Upper lobe of left lung (tissue), 6 donors: Measurements from ENCODE around the gene CUL9. TPM values are rescaled to one million over a fixed set of nuclear protein-coding genes. Genes with fewer than 3 reads are reported as not detected.

Source experiments
- ATAC-seq, 2 donors: fragments of 200-7000 bp; cut with Tn5 transposase; one replicate each; pipeline ENCODE4 v1.9.1; 2022; ENCODE audit warnings: mild to moderate bottlenecking in 2 of 2, moderate library complexity in 2 of 2; ENCODE audit not compliant: low FRiP score in 2 of 2
- DNase-seq, 2 donors: peaks; one replicate each; pipeline ENCODE4 v3.0.0-alpha.2; 2019 to 2020
- H3K27ac ChIP-seq, 4 donors: fragments of 200-600 bp; sonication (generic); one replicate each; pipeline ENCODE4 v1.5.1; 2016 to 2019
- H3K27me3 ChIP-seq, 4 donors: fragments of 200-600 bp; sonication (generic); one replicate each; pipeline ENCODE4 v1.5.1; 2017 to 2019
- H3K36me3 ChIP-seq, 4 donors: fragments of 200-600 bp; sonication (generic); one replicate each; pipeline ENCODE4 v1.5.1; 2016 to 2019
- H3K4me1 ChIP-seq, 4 donors: fragments of 200-600 bp; sonication (generic); one replicate each; pipeline ENCODE4 v1.5.1; 2018 to 2019
- H3K4me3 ChIP-seq, 4 donors: fragments of 200-600 bp; sonication (generic); one replicate each; pipeline ENCODE4 v1.5.1; 2017 to 2019; ENCODE audit warnings: mild to moderate bottlenecking in 2 of 4, moderate library complexity in 1 of 4
- H3K9me3 ChIP-seq, 4 donors: fragments of 200-600 bp; sonication (generic); one replicate each; pipeline ENCODE4 v1.5.1; 2018 to 2019
- EP300 ChIP-seq, 4 donors: sonication (generic); formaldehyde crosslinking; IDR thresholded peaks; one replicate each; pipeline ENCODE4 v1.5.1; 2017; ENCODE audit warnings: antibody characterized with exemption in 4 of 4, control low read depth in 2 of 4
- POLR2A ChIP-seq, 4 donors: fragments of 450-650 bp; IDR thresholded peaks; one replicate each; pipeline ENCODE4 v1.5.1; 2016 to 2017; ENCODE audit warnings: antibody characterized with exemption in 4 of 4, mild to moderate bottlenecking in 2 of 4
- POLR2AphosphoS5 ChIP-seq, 2 donors: sonication (generic); formaldehyde crosslinking; IDR thresholded peaks; one replicate each; pipeline ENCODE4 v1.5.1; 2017; ENCODE audit warnings: antibody characterized with exemption in 2 of 2
- WGBS, 2 donors: methylation state at CpG; one replicate each; pipeline ENCODE4 v1.1.5; 2017 to 2018; 5-methylcytosine and 5-hydroxymethylcytosine counted together
- total RNA-seq, 6 donors: library from RNA; depleted of rRNA in 4 of 6; stranded (reverse); fragments of >200 nt in 4 of 6; gene quantifications; one replicate each; pipeline versions ENCODE4 v1.1.0 to v1.2.1, GENCODE V29; 2016 to 2021
- TF ChIP-seq, protein P1 (sequence below), 6 experiments: fragments of 450-650 bp in 4 of 6; fragments of 200-600 bp in 2 of 6; sonication (generic) in 2 of 6; IDR thresholded peaks; one replicate each; pipeline ENCODE4 v1.5.1; 2016 to 2019; ENCODE audit warnings: antibody characterized with exemption in 6 of 6
- donor health status: DM: no; HTN: no; CAD: no; lungs with moderate emphysema.
- donor health status: DM: no; HTN: yes; CAD: no; lungs with severe emphysema.

Gene CUL9
- total RNA-seq, 6 donors from 2014 or later, result 26.9 to 105 (median 47.5) TPM

- peak overlapping the region in 1 of 4 donors; percentile 6 for H3K4me3 ChIP-seq
- no peaks in the 10 kb centered on the region for H3K27me3 ChIP-seq
- H3K36me3 ChIP-seq, result peaks cover 0 to 17% (median 6%) of the 10 kb centered on the region in 4 donors
- peaks cover 7 to 10% (median 8%) of the 10 kb centered on the region in 4 donors for H3K4me1 ChIP-seq
- ATAC-seq, result peak; percentile 94 to 97
- DNase-seq, result peak; percentile 84 to 96
- H3K27ac ChIP-seq, result peak overlapping the region in 2 of 4 donors; percentile 18 to 46
- H3K9me3 ChIP-seq, result no peaks in the 10 kb centered on the region
- 19 to 22% methylated on average over 19 to 24 of the region's 25 CpGs for WGBS, 2 donors
- TF ChIP-seq POLR2AphosphoS5 (IDR thresholded peaks at IDR 0.05) (no peak), EP300 (IDR thresholded peaks at IDR 0.05) (no peak), POLR2A (IDR thresholded peaks at IDR 0.05) (no peak)
- TF ChIP-seq, protein P1, sequence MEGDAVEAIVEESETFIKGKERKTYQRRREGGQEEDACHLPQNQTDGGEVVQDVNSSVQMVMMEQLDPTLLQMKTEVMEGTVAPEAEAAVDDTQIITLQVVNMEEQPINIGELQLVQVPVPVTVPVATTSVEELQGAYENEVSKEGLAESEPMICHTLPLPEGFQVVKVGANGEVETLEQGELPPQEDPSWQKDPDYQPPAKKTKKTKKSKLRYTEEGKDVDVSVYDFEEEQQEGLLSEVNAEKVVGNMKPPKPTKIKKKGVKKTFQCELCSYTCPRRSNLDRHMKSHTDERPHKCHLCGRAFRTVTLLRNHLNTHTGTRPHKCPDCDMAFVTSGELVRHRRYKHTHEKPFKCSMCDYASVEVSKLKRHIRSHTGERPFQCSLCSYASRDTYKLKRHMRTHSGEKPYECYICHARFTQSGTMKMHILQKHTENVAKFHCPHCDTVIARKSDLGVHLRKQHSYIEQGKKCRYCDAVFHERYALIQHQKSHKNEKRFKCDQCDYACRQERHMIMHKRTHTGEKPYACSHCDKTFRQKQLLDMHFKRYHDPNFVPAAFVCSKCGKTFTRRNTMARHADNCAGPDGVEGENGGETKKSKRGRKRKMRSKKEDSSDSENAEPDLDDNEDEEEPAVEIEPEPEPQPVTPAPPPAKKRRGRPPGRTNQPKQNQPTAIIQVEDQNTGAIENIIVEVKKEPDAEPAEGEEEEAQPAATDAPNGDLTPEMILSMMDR (IDR thresholded peaks at IDR 0.05), result peak; percentile 82 to 97 (median 95)
These were observed 38.5 kb upstream of the CUL9 start for GRCh38 chr6:43143235-43144128.

GRCh38 chr6:43144879-43145278, 37.1 kb upstream of the CUL9 start:
- no peak for ATAC-seq
- H3K27me3 ChIP-seq, result no peaks in the 10 kb centered on the region
- WGBS, 2 donors, result 79 to 82% methylated on average over 6 of the region's 6 CpGs

DNA sequence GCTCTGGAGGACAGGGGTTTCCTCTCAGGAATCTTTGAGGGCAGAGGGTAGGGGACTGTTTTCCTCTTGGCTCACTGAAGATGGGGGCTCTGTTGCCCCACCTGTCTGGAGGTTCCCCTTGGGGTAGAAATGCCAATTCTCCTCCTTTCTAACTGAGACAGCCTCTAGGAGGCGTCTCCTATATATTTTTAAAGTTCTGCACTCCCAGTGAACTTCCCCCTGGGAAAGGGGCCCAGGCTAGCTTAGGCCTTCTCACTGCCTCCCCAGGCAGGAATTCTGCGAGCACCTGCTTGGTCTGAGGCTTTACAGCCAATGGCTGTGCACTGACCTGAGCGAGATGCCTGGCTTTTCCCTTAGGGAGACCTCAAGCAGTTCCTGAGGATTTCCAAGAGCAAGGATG, 35.7 kb upstream of the CUL9 start:
- DNase-seq (no peak), ATAC-seq (no peak)
- Histone ChIP-seq H3K36me3 (peaks cover 0 to 13% (median 6%) of the 10 kb centered on the region in 4 donors), H3K4me3 (no peak overlapping the region), H3K4me1 (peaks cover 7 to 10% (median 8%) of the 10 kb centered on the region in 4 donors), H3K27me3 (no peaks in the 10 kb centered on the region), H3K9me3 (no peaks in the 10 kb centered on the region), H3K27ac (no peak overlapping the region)
- WGBS, 2 donors, result 93 to 95% methylated on average over 3 of the region's 3 CpGs
- TF ChIP-seq EP300 (IDR thresholded peaks at IDR 0.05) (no peak), POLR2A (IDR thresholded peaks at IDR 0.05) (no peak), POLR2AphosphoS5 (IDR thresholded peaks at IDR 0.05) (no peak)
- TF ChIP-seq, protein P1 (IDR thresholded peaks at IDR 0.05), result no peak

More at GRCh38 chr6:43144879-43145278, 37.1 kb upstream of the CUL9 start:
- H3K4me1 ChIP-seq, result peaks cover 7 to 10% (median 8%) of the 10 kb centered on the region in 4 donors
- DNase-seq, result no peak
- H3K9me3 ChIP-seq, result no peaks in the 10 kb centered on the region
- H3K27ac ChIP-seq, result no peak overlapping the region
- no peak for TF ChIP-seq POLR2AphosphoS5 (IDR thresholded peaks at IDR 0.05)
- no peak for TF ChIP-seq POLR2A (IDR thresholded peaks at IDR 0.05)
- TF ChIP-seq, protein P1 (IDR thresholded peaks at IDR 0.05), result no peak
- TF ChIP-seq EP300 (IDR thresholded peaks at IDR 0.05), result no peak
- peaks cover 0 to 13% (median 6%) of the 10 kb centered on the region in 4 donors for H3K36me3 ChIP-seq
- no peak overlapping the region for H3K4me3 ChIP-seq

GRCh38 chr6:43146709-43147688, 35.0 kb upstream of the CUL9 start:
- Histone ChIP-seq H3K9me3 (no peaks in the 10 kb centered on the region), H3K27ac (no peak overlapping the region), H3K27me3 (no peaks in the 10 kb centered on the region), H3K4me1 (peaks cover 7 to 10% (median 8%) of the 10 kb centered on the region in 4 donors), H3K4me3 (no peak overlapping the region), H3K36me3 (peaks cover 0 to 11% (median 4%) of the 10 kb centered on the region in 4 donors)
- WGBS, 2 donors, result 93 to 96% methylated on average over 7 to 8 of the region's 8 CpGs
- TF ChIP-seq POLR2AphosphoS5 (IDR thresholded peaks at IDR 0.05) (no peak), POLR2A (IDR thresholded peaks at IDR 0.05) (no peak), EP300 (IDR thresholded peaks at IDR 0.05) (no peak)
- TF ChIP-seq, protein P1 (IDR thresholded peaks at IDR 0.05), result no peak
- ATAC-seq (no peak), DNase-seq (no peak)
